Natural killer cell (primary cell): Measurements from ENCODE around the gene MCHR1. TPM values are rescaled to one million over a fixed set of nuclear protein-coding genes. Genes with fewer than 3 reads are reported as not detected.

Experiments
- ATAC-seq, 3 donors: fragments of 150-1000 bp in 2 of 3; fragments of 200-7000 bp in 1 of 3; cut with Tn5 transposase; 1 replicate in 1 of 3; 2 replicates in 2 of 3; pipeline ENCODE4 v1.10.0; 2021; ENCODE audit warnings: mild to moderate bottlenecking in 2 of 3, moderate library complexity in 2 of 3
- DNase-seq, 2 donors: peaks; one replicate each; pipeline versions ENCODE4 v3.0.0 to v3.0.0-alpha.2; 2013 to 2021; ENCODE audit warnings: mixed read lengths in 1 of 2
- H3K27ac ChIP-seq: one replicate; pipeline ENCODE4 v1.5.1; 2013; ENCODE audit warnings: mild to moderate bottlenecking, low read length
- H3K27me3 ChIP-seq: one replicate; pipeline ENCODE4 v1.6.1; 2013; ENCODE audit warnings: low read length; ENCODE audit not compliant: control insufficient read depth, insufficient read depth
- H3K36me3 ChIP-seq: one replicate; pipeline ENCODE4 v1.6.1; 2013; ENCODE audit warnings: low read length; ENCODE audit not compliant: control insufficient read depth, insufficient read depth
- H3K4me1 ChIP-seq: one replicate; pipeline ENCODE4 v1.6.1; 2013; ENCODE audit warnings: low read length; ENCODE audit not compliant: control insufficient read depth, insufficient read depth
- H3K4me3 ChIP-seq: one replicate; pipeline ENCODE4 v1.5.1; 2013; ENCODE audit warnings: low read length
- H3K9me3 ChIP-seq: one replicate; pipeline ENCODE4 v1.6.1; 2013; ENCODE audit warnings: low read length; ENCODE audit not compliant: control insufficient read depth, insufficient read depth
- H3K27ac Mint-ChIP-seq, 2 donors: one replicate each; pipeline ENCODE4 v1.8.0; 2022; ENCODE audit warnings: mild to moderate bottlenecking in 2 of 2, mixed read lengths in 2 of 2, moderate library complexity in 1 of 2
- H3K27me3 Mint-ChIP-seq, 2 donors: one replicate each; pipeline ENCODE4 v1.8.0; 2022; ENCODE audit warnings: low read depth in 2 of 2, mixed read lengths in 2 of 2
- H3K36me3 Mint-ChIP-seq: one replicate; pipeline ENCODE4 v1.8.0; 2022; ENCODE audit warnings: mixed read lengths
- H3K4me1 Mint-ChIP-seq, 2 donors: one replicate each; pipeline ENCODE4 v1.8.0; 2022; ENCODE audit warnings: mixed read lengths in 2 of 2
- H3K4me3 Mint-ChIP-seq: one replicate; pipeline ENCODE4 v1.8.0; 2022; ENCODE audit warnings: mild to moderate bottlenecking, moderate library complexity, mixed read lengths
- H3K9me3 Mint-ChIP-seq, 2 donors: one replicate each; pipeline ENCODE4 v1.8.0; 2022; ENCODE audit warnings: mixed read lengths in 2 of 2
- CTCF ChIP-seq: fragments of 200-600 bp; IDR thresholded peaks from one replicate; pipeline ENCODE4 v1.8.0; 2022; ENCODE audit warnings: antibody characterized with exemption
- WGBS: methylation state at CpG from one replicate; pipeline ENCODE4 v1.1.7; 2013; ENCODE audit warnings: missing lambda C conversion rate; ENCODE audit not compliant: insufficient coverage; 5-methylcytosine and 5-hydroxymethylcytosine counted together
- intact Hi-C: fragments of 100-400 bp; cut with micrococcal nuclease; formaldehyde crosslinking; loops from one replicate; pipeline ENCODE4 v1.14.2; 2022
- total RNA-seq, 4 donors: library from RNA; stranded (reverse); fragments of 120-200 nt in 1 of 4; gene quantifications; one replicate each; pipeline versions ENCODE4 v1.2.3 to v1.2.4, GENCODE V29; 2013 to 2022

MCHR1 gene
- total RNA-seq, 3 donors from 2014 or later (not counting 1 experiment from before 2014, with no cell fraction given): not detected

GRCh38 chr22:40648386-40648785 lies 30.9 kb upstream of the MCHR1 start:
- no peak for TF ChIP-seq CTCF

DNA sequence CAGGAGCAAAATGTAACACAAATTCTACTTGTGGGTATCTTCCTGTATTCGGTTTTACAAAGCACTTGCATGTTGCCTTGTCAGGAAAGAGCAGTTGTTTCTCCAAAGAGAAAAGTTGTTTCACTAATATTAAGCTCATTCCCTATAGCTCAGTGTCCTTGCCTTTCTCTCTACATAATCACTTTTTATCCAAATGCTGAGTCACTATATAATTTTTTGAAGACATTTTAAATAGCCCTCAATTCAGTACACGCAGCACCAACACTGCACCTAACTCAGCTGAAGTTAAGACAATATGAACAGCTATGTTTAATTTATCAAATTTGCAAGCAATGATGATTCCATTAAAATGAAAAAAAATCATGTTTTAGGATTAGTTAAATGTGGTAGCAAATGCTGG lies 28.2 kb upstream of the MCHR1 start:
- TF ChIP-seq CTCF: no peak
- intact Hi-C loops: no loop called here
- no peaks in the 10 kb centered on the region for H3K36me3 ChIP-seq
- H3K4me3 Mint-ChIP-seq: no peak overlapping the region
- H3K9me3 Mint-ChIP-seq: no peaks in the 10 kb centered on the region
- peak overlapping the region; percentile 63 for H3K27ac ChIP-seq
- peaks cover 4% of the 10 kb centered on the region for H3K4me1 ChIP-seq
- no peaks in the 10 kb centered on the region for H3K27me3 ChIP-seq
- DNase-seq (no peak), ATAC-seq (no peak)
- no peaks in the 10 kb centered on the region for H3K9me3 ChIP-seq
- peak overlapping the region; percentile 75 to 84 for H3K27ac Mint-ChIP-seq
- 61% methylated on average over 2 of the region's 2 CpGs for WGBS
- H3K4me1 Mint-ChIP-seq: peaks cover 0 to 10% of the 10 kb centered on the region in 2 donors
- H3K36me3 Mint-ChIP-seq: no peaks in the 10 kb centered on the region
- H3K4me3 ChIP-seq: no peak overlapping the region
- H3K27me3 Mint-ChIP-seq: no peaks in the 10 kb centered on the region

More at GRCh38 chr22:40648386-40648785, 30.9 kb upstream of the MCHR1 start:
- Histone ChIP-seq H3K27ac (no peak overlapping the region), H3K9me3 (no peaks in the 10 kb centered on the region), H3K36me3 (no peaks in the 10 kb centered on the region), H3K4me1 (peaks cover 4% of the 10 kb centered on the region), H3K27me3 (no peaks in the 10 kb centered on the region), H3K4me3 (no peak overlapping the region)
- Mint-ChIP-seq H3K9me3 (no peaks in the 10 kb centered on the region), H3K27me3 (no peaks in the 10 kb centered on the region), H3K36me3 (no peaks in the 10 kb centered on the region), H3K4me1 (peaks cover 0 to 11% of the 10 kb centered on the region in 2 donors), H3K4me3 (no peak overlapping the region), H3K27ac (no peak overlapping the region)
- intact Hi-C loops: loop anchor here (10.0 kb wide), 1 partner anchor 1114 kb away; the partner anchor contains the start of gene RPS19BP1
- WGBS: 95% methylated on average over 10 of the region's 10 CpGs
- DNase-seq (no peak), ATAC-seq (no peak)

DNA sequence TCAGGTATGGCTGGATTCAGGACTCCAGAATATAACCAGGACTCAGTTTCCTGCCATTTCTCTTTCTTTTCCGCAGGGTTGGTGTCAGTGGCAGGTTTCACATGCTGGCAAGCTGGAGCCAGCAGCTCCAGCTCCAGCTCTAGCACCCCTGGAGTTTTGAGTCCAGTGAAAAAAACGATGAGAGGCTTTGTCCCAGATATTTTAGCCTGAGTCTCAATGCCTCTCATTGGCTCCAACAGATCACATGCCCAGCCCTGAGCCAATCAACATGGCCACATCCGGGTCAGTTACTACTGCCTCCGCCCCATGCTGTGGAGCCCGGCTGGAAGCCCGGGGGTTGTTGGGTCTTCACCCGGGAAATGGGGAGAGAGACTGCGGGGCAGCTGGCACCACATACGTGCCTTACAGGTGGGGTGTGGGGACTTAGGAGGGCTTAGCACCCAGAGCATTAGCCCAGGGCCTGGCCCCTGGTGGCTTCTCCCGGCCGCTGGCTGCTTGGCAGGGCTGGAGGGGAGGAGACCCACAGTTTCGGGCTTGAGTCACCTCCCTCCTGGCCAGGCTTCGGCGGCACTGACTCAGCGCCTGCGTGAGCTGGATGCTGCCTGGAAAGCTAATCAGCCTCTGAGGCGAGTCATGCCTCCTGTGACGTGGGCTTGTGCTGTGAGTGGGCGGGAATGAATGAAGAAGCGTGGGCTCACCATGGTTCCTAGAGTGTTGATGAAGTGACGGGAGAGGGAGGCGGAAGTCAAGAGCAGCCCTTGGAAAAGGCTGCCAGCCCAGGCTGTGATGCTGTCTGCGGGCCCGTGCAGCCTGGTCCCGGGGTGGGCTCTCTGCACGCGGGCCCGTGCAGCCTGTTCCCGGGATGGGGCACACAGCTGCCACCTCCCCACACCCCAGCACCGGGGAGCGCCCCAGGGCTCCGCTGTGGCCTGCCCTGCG lies 27.5 kb upstream of the MCHR1 start:
- Mint-ChIP-seq H3K36me3 (no peaks in the 10 kb centered on the region), H3K27ac (peak overlapping the region; percentile 75 to 84), H3K4me3 (peak overlapping the region; percentile 76), H3K4me1 (peaks cover 0 to 7% of the 10 kb centered on the region in 2 donors), H3K9me3 (no peaks in the 10 kb centered on the region), H3K27me3 (no peaks in the 10 kb centered on the region)
- H3K27me3 ChIP-seq: no peaks in the 10 kb centered on the region
- peak overlapping the region; percentile 50 for H3K4me3 ChIP-seq
- WGBS: 76% methylated on average over 33 of the region's 33 CpGs
- no peak for TF ChIP-seq CTCF
- ATAC-seq: peak; percentile 90 to 96 (median 91)
- peak; percentile 32 to 77 for DNase-seq
- no peaks in the 10 kb centered on the region for H3K9me3 ChIP-seq
- peak overlapping the region; percentile 63 for H3K27ac ChIP-seq
- intact Hi-C loops: no loop called here
- no peaks in the 10 kb centered on the region for H3K36me3 ChIP-seq
- H3K4me1 ChIP-seq: no peaks in the 10 kb centered on the region
